Fibroblast of mammary gland (primary cell): ENCODE results near the gene USP33.

Source experiments
- DNase-seq: peaks from one replicate; pipeline ENCODE4 v3.0.0-alpha.2; 2010; ENCODE audit warnings: low read depth
- H3K4me3 ChIP-seq: 2 replicates; pipeline ENCODE4 v1.5.1; 2011; ENCODE audit warnings: low read depth, mild to moderate bottlenecking, low read length, moderate library complexity; ENCODE audit not compliant: control insufficient read depth
- TF ChIP-seq, protein P1 (sequence below): conservative IDR thresholded peaks from 2 replicates; pipeline ENCODE4 v1.5.1; 2011; ENCODE audit warnings: low read depth, low read length, inconsistent platforms; ENCODE audit not compliant: control insufficient read depth, insufficient read depth

Gene USP33

DNA sequence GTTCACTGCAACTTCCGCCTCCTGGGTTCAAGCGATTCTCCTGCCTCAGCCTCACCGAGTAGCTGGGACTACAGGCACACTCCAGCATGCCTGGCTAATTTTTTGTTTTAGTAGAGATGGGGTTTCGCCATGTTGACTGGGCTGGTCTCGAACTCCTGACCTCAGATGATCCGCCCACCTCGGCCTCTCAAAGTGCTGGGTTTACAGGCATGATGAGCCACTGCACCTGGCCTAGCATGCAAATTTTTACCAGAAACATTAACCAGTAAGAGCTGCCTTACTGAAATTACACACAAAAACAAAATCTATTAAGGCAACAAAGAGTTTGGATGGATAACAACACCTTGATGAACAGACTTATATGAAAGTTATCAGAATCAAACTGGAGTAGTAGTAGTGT lies 89.3 kb downstream of the USP33 start:
- no peak overlapping the region for H3K4me3 ChIP-seq
- TF ChIP-seq, protein P1, sequence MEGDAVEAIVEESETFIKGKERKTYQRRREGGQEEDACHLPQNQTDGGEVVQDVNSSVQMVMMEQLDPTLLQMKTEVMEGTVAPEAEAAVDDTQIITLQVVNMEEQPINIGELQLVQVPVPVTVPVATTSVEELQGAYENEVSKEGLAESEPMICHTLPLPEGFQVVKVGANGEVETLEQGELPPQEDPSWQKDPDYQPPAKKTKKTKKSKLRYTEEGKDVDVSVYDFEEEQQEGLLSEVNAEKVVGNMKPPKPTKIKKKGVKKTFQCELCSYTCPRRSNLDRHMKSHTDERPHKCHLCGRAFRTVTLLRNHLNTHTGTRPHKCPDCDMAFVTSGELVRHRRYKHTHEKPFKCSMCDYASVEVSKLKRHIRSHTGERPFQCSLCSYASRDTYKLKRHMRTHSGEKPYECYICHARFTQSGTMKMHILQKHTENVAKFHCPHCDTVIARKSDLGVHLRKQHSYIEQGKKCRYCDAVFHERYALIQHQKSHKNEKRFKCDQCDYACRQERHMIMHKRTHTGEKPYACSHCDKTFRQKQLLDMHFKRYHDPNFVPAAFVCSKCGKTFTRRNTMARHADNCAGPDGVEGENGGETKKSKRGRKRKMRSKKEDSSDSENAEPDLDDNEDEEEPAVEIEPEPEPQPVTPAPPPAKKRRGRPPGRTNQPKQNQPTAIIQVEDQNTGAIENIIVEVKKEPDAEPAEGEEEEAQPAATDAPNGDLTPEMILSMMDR: no peak
- no peak for DNase-seq

DNA sequence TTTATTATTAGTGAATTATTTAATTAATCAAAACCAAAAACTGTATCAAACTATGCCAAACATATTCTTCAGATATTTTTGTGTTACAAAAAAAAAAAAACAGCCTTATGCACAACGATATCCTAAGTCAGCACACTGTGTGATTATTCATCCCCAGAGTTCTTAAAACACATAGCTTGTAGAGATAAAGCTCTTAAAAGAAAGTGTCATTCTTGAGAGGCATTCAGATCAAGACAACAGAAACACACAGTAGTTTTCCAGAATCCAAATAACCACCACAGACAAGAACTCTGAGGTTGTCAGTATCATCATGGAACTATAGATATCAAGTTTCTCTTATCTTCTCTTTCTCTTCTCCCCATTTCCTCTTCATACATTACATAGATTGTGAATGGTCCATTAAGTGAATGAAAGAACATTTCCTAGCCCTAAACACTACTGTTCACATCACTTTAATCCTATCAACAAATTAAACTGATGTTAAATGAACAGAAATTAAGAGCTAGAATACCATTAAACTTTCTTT lies 90.7 kb downstream of the USP33 start:
- no peak for DNase-seq
- TF ChIP-seq, protein P1: no peak
- H3K4me3 ChIP-seq: no peak overlapping the region

DNA sequence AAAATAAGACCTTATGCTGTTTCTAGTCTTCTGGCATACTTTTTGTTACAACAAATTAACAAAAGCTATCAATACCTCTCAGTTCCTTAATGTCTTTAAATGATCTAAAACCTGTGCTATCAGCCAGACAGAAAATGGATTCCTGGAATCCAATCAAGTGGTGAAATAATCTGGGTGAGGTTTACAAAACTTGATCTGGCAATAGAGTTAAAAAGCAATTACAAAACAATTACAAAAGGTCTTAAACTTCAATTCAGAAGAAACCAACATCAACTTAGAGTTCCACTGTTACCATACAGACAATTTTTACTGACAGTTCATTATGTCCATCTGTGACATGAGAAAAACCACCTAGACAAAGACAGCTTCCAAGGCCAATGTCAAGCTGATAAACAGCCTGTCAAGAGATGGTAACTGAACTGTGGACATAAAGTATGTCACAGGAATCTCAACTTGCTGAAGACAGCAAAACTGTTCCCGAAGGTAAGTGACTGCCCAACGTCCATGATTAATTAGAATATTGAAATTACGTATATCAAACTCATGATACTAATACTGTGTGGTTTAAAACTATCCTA lies 94.6 kb downstream of the USP33 start:
- TF ChIP-seq, protein P1: no peak
- DNase-seq: no peak

DNA sequence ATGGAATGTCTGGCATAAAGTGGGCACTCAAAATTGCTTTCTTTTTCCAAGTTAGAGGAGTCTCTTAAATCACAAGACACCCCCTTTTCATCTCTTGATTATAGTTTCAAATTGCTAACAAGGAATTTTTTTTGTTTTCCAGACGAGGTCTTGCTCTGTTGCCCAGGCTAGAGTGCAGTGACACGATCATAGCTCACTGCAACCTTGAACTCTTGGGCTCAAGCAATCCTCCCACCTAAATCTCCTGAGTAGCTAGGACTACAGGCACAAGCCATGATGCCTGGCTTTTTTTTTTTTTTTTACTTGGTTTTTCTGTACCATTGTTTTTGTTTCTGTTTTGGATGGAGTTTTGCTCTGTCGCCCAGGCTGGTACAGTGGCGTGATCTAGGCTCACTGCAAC lies 98.0 kb downstream of the USP33 start:
- TF ChIP-seq, protein P1: no peak
- no peak for DNase-seq

More for the DNA sequence above, 94.6 kb downstream of the USP33 start:
- H3K4me3 ChIP-seq: no peak overlapping the region

DNA sequence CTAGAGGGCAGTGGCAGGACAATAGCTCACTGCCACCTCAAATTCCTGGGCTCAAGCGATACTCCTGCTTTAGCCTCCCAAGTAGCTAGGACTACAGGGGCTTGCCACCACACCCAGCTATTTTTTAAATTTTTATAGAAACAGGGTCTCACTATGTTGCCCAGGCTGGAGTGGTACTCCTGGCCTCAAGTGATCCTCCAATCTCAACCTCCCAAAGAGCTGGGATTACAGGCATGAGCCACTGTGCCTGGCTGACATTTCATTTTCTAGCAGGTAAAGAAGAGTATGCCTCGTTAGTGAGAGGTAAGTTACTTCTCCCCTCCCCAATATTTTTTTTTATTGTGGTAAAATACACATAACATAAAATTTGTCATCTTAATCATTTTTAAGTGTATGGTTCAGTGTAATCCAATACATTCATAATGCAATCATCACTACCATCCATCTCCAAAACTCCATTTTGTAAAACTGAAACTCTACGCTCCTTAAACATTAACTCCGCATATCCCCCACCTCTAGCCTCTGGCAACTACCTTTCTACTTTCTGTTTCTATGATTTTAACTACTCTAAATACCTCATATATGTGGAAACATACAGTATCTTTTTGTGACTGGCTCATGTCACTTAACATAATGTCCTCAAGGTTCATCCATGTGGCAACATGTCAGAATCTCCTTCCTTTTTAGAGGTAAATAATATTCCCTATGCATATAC lies 99.6 kb downstream of the USP33 start:
- no peak for DNase-seq
- TF ChIP-seq, protein P1: no peak
- H3K4me3 ChIP-seq: no peak overlapping the region

More for the DNA sequence above, 98.0 kb downstream of the USP33 start:
- no peak overlapping the region for H3K4me3 ChIP-seq

DNA sequence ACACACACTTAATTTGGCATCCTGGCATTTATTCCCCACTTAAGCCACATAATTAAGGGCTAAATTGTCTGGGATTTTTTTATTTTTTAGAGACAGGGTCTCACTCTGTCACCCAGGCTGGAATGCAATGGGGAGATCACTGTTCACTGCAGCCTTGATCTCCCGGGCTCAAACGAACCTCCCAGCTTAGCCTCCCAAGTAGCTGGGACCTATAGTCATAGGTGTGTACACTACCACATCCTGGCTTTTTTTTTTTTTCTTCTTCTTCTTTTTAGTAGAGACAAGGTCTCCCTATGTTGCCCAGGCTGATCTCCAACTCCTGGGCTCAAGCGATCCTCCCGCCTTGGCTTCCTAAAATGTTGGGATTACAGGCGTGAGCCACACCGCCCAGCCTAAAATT lies 101.4 kb downstream of the USP33 start:
- TF ChIP-seq, protein P1: no peak
- H3K4me3 ChIP-seq: no peak overlapping the region
- DNase-seq: no peak
